ENCODE measurements around the gene MTMR3.
"Not testable (repeated sequence)": the region's sequence is repeated elsewhere in the genome, so short reads cannot be mapped to it uniquely, and the experiment has no call there.

Gene MTMR3

GRCh38 chr22:29883045-29883774 is at the start of gene MTMR3:
Gene MTMR3 (plus strand): TSS chr22:29883174. CDS start chr22:29971060, 87,886 bp downstream.
- no peak within 1 kb of the TSS for H3K27ac ChIP-seq (ENCODE audit: low read length)
- no peaks in the 10 kb centered on the region for H3K27me3 ChIP-seq (ENCODE audit: control insufficient read depth, insufficient read depth, low read length)
- H3K4me3 ChIP-seq (ENCODE audit: low read length), result peak within 1 kb of the TSS; percentile 100
- H3K4me1 ChIP-seq (ENCODE audit: control insufficient read depth, insufficient read depth, low read length), result no peaks in the 10 kb centered on the region; the same call in 1 of the 2 replicates
- WGBS (ENCODE audit: insufficient coverage, insufficient read length), result no CpG with 5 or more reads among the region's 82 CpGs
- peak; percentile 35 for DNase-seq (ENCODE audit: low read depth, low spot score)
- no peaks in the 10 kb centered on the region for H3K36me3 ChIP-seq (ENCODE audit: control insufficient read depth, insufficient read depth, low read length)
- H3K9me3 ChIP-seq (ENCODE audit: control insufficient read depth, insufficient read depth, low read length), result no peaks in the 10 kb centered on the region

- Histone ChIP-seq H3K4me3 (ENCODE audit: low read length) (no peak overlapping the region), H3K27ac (ENCODE audit: low read length) (no peak overlapping the region), H3K36me3 (ENCODE audit: control insufficient read depth, insufficient read depth, low read length) (no peaks in the 10 kb centered on the region; the same call in 1 of the 2 replicates), H3K4me1 (ENCODE audit: control insufficient read depth, insufficient read depth, low read length) (no peaks in the 10 kb centered on the region), H3K27me3 (ENCODE audit: control insufficient read depth, insufficient read depth, low read length) (no peaks in the 10 kb centered on the region), H3K9me3 (ENCODE audit: control insufficient read depth, insufficient read depth, low read length) (no peaks in the 10 kb centered on the region)
- DNase-seq (ENCODE audit: low read depth, low spot score), result no peak
- no CpG with 5 or more reads among the region's 7 CpGs for WGBS (ENCODE audit: insufficient coverage, insufficient read length)
Measured at GRCh38 chr22:29833392-29833965, 49.5 kb upstream of the MTMR3 start.

- no CpG with 5 or more reads among the region's 1 CpG for WGBS (ENCODE audit: insufficient coverage, insufficient read length)
- H3K27ac ChIP-seq (ENCODE audit: low read length), result no peak overlapping the region
- H3K4me1 ChIP-seq (ENCODE audit: control insufficient read depth, insufficient read depth, low read length), result no peaks in the 10 kb centered on the region
- no peak for DNase-seq (ENCODE audit: low read depth, low spot score)
- H3K27me3 ChIP-seq (ENCODE audit: control insufficient read depth, insufficient read depth, low read length), result no peaks in the 10 kb centered on the region
- H3K36me3 ChIP-seq (ENCODE audit: control insufficient read depth, insufficient read depth, low read length), result no peaks in the 10 kb centered on the region; the same call in 1 of the 2 replicates
- no peak overlapping the region for H3K4me3 ChIP-seq (ENCODE audit: low read length)
- H3K9me3 ChIP-seq (ENCODE audit: control insufficient read depth, insufficient read depth, low read length), result no peaks in the 10 kb centered on the region
Measured at GRCh38 chr22:29834046-29834445, 48.9 kb upstream of the MTMR3 start.

GRCh38 chr22:29836791-29837370 is 46.1 kb upstream of the MTMR3 start:
- not testable (repeated sequence) for H3K9me3 ChIP-seq (ENCODE audit: control insufficient read depth, insufficient read depth, low read length); H3K4me1 ChIP-seq (ENCODE audit: control insufficient read depth, insufficient read depth, low read length); H3K4me3 ChIP-seq (ENCODE audit: low read length); H3K36me3 ChIP-seq (ENCODE audit: control insufficient read depth, insufficient read depth, low read length); H3K27ac ChIP-seq (ENCODE audit: low read length); DNase-seq (ENCODE audit: low read depth, low spot score); H3K27me3 ChIP-seq (ENCODE audit: control insufficient read depth, insufficient read depth, low read length)
- no CpG with 5 or more reads among the region's 18 CpGs for WGBS (ENCODE audit: insufficient coverage, insufficient read length)

- DNase-seq (ENCODE audit: low read depth, low spot score), result peak; percentile 93
- H3K36me3 ChIP-seq (ENCODE audit: control insufficient read depth, insufficient read depth, low read length), result no peaks in the 10 kb centered on the region
- no peak within 1 kb of the TSS for H3K27ac ChIP-seq (ENCODE audit: low read length)
- H3K27me3 ChIP-seq (ENCODE audit: control insufficient read depth, insufficient read depth, low read length), result no peaks in the 10 kb centered on the region
- H3K4me1 ChIP-seq (ENCODE audit: control insufficient read depth, insufficient read depth, low read length), result no peaks in the 10 kb centered on the region
- no peaks in the 10 kb centered on the region for H3K9me3 ChIP-seq (ENCODE audit: control insufficient read depth, insufficient read depth, low read length)
- WGBS (ENCODE audit: insufficient coverage, insufficient read length), result no CpG with 5 or more reads among the region's 54 CpGs
- H3K4me3 ChIP-seq (ENCODE audit: low read length), result peak within 1 kb of the TSS; percentile 84; the same call in 1 of the 2 replicates
Measured at GRCh38 chr22:29837741-29838598, 45.0 kb upstream of the MTMR3 start, which contains the start of gene ASCC2. Gene ASCC2 (minus strand): TSS chr22:29838274. CDS start chr22:29832325, 5,949 bp downstream.

GRCh38 chr22:29838599-29838956 is 44.4 kb upstream of the MTMR3 start:
- peak overlapping the region; percentile 11; the same call in 1 of the 2 replicates for H3K4me3 ChIP-seq (ENCODE audit: low read length)
- no peak overlapping the region for H3K27ac ChIP-seq (ENCODE audit: low read length)
- no CpG with 5 or more reads among the region's 5 CpGs for WGBS (ENCODE audit: insufficient coverage, insufficient read length)
- no peaks in the 10 kb centered on the region for H3K27me3 ChIP-seq (ENCODE audit: control insufficient read depth, insufficient read depth, low read length)
- no peaks in the 10 kb centered on the region for H3K36me3 ChIP-seq (ENCODE audit: control insufficient read depth, insufficient read depth, low read length)
- H3K4me1 ChIP-seq (ENCODE audit: control insufficient read depth, insufficient read depth, low read length), result no peaks in the 10 kb centered on the region
- no peaks in the 10 kb centered on the region for H3K9me3 ChIP-seq (ENCODE audit: control insufficient read depth, insufficient read depth, low read length)
- no peak for DNase-seq (ENCODE audit: low read depth, low spot score)

GRCh38 chr22:29839039-29839438 is 43.9 kb upstream of the MTMR3 start:
- H3K36me3 ChIP-seq (ENCODE audit: control insufficient read depth, insufficient read depth, low read length), result no peaks in the 10 kb centered on the region
- no CpG with 5 or more reads among the region's 1 CpG for WGBS (ENCODE audit: insufficient coverage, insufficient read length)

GRCh38 chr22:29840498-29840897 is 42.5 kb upstream of the MTMR3 start:
- no peaks in the 10 kb centered on the region for H3K27me3 ChIP-seq (ENCODE audit: control insufficient read depth, insufficient read depth, low read length)
- H3K4me3 ChIP-seq (ENCODE audit: low read length), result no peak overlapping the region
- H3K9me3 ChIP-seq (ENCODE audit: control insufficient read depth, insufficient read depth, low read length), result no peaks in the 10 kb centered on the region
- no peak overlapping the region for H3K27ac ChIP-seq (ENCODE audit: low read length)
- no peaks in the 10 kb centered on the region for H3K4me1 ChIP-seq (ENCODE audit: control insufficient read depth, insufficient read depth, low read length)
- no peaks in the 10 kb centered on the region for H3K36me3 ChIP-seq (ENCODE audit: control insufficient read depth, insufficient read depth, low read length)
- no peak for DNase-seq (ENCODE audit: low read depth, low spot score)

More at GRCh38 chr22:29839039-29839438, 43.9 kb upstream of the MTMR3 start:
- Histone ChIP-seq H3K27me3 (ENCODE audit: control insufficient read depth, insufficient read depth, low read length) (no peaks in the 10 kb centered on the region), H3K4me1 (ENCODE audit: control insufficient read depth, insufficient read depth, low read length) (no peaks in the 10 kb centered on the region), H3K27ac (ENCODE audit: low read length) (no peak overlapping the region), H3K4me3 (ENCODE audit: low read length) (no peak overlapping the region), H3K9me3 (ENCODE audit: control insufficient read depth, insufficient read depth, low read length) (no peaks in the 10 kb centered on the region)
- DNase-seq (ENCODE audit: low read depth, low spot score), result no peak

- no CpG with 5 or more reads among the region's 2 CpGs for WGBS (ENCODE audit: insufficient coverage, insufficient read length)
- H3K36me3 ChIP-seq (ENCODE audit: control insufficient read depth, insufficient read depth, low read length), result no peaks in the 10 kb centered on the region
- H3K4me3 ChIP-seq (ENCODE audit: low read length), result no peak overlapping the region
- no peak for DNase-seq (ENCODE audit: low read depth, low spot score)
- H3K9me3 ChIP-seq (ENCODE audit: control insufficient read depth, insufficient read depth, low read length), result no peaks in the 10 kb centered on the region
- no peaks in the 10 kb centered on the region for H3K4me1 ChIP-seq (ENCODE audit: control insufficient read depth, insufficient read depth, low read length)
- no peak overlapping the region for H3K27ac ChIP-seq (ENCODE audit: low read length)
- H3K27me3 ChIP-seq (ENCODE audit: control insufficient read depth, insufficient read depth, low read length), result no peaks in the 10 kb centered on the region
Measured at GRCh38 chr22:29842172-29842571, 40.8 kb upstream of the MTMR3 start.

GRCh38 chr22:29842740-29843139 is 40.2 kb upstream of the MTMR3 start:
- DNase-seq (ENCODE audit: low read depth, low spot score), result no peak
- no peaks in the 10 kb centered on the region for H3K36me3 ChIP-seq (ENCODE audit: control insufficient read depth, insufficient read depth, low read length)
- H3K27ac ChIP-seq (ENCODE audit: low read length), result no peak overlapping the region
- WGBS (ENCODE audit: insufficient coverage, insufficient read length), result no CpG with 5 or more reads among the region's 2 CpGs
- H3K4me1 ChIP-seq (ENCODE audit: control insufficient read depth, insufficient read depth, low read length), result no peaks in the 10 kb centered on the region
- H3K27me3 ChIP-seq (ENCODE audit: control insufficient read depth, insufficient read depth, low read length), result no peaks in the 10 kb centered on the region
- H3K9me3 ChIP-seq (ENCODE audit: control insufficient read depth, insufficient read depth, low read length), result no peaks in the 10 kb centered on the region
- H3K4me3 ChIP-seq (ENCODE audit: low read length), result no peak overlapping the region

Data from iPS DF 6.9 (cell line).